HUDEP-2 (cell line): Measurements from ENCODE around the gene GZMB.
"Not testable (repeated sequence)": the region's sequence is repeated elsewhere in the genome, so short reads cannot be mapped to it uniquely, and the experiment has no call there.

Source experiments
- DNase-seq, 76 experiments: peaks; one replicate each; lab custom pipeline; 2025; ENCODE audit not compliant: unreplicated experiment in 76 of 76; lab: John Stamatoyannopoulos, UW

The GZMB gene

DNA sequence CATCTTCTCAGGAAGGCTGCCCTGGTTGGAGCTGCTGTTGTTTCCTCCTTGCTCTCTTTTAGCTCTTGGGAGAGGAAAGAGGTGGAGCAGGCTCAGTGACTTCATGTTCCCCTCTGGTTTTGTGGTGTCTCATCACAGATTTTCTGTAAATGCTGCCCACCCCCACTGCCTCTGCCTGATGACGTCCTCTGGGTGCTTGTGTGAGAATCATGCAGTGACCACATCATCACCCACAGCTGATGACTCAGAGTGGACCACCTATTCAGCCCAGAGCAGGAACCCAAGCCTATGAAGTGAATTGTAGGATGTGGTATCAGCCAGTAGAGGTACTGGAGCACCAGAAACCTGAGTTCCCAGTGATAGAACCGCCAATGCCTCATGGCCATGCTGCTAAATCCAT, at the start of gene GZMB:
Gene GZMB, minus strand, starts transcription at position 33 of the 400 bp plus-strand sequence. Its CDS starts 30 bp downstream, at position 3.
- no peak for DNase-seq

DNA sequence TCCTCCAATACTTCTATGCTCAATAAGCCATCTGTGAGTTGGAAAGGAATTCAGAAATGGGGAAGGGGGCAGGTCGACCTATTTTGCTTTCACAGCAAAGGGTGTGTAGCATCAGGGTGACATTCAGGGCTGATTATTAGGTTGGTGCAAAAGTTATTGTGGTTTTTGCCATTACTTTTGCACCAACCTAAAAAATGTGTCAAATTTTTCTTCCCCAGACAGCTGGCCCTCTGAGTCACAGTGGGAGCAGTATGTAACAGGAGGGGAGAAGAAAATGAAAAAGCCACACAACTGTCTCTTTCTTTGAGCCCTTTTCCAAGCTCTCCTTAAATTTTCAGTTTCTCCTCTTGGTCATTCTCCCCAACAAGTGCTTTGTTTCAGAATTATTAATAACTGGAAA, 47.1 kb upstream of the GZMB start:
- no peak for DNase-seq

- no peak for DNase-seq
Observed at GRCh38 chr14:24680516-24680915, 46.5 kb upstream of the GZMB start.

GRCh38 chr14:24679248-24679961, 45.4 kb upstream of the GZMB start:
- DNase-seq: no peak

GRCh38 chr14:24678801-24679247, 44.8 kb upstream of the GZMB start:
- peak in 73 of 76 experiments; percentile 9 to 86 (median 64) for DNase-seq

DNA sequence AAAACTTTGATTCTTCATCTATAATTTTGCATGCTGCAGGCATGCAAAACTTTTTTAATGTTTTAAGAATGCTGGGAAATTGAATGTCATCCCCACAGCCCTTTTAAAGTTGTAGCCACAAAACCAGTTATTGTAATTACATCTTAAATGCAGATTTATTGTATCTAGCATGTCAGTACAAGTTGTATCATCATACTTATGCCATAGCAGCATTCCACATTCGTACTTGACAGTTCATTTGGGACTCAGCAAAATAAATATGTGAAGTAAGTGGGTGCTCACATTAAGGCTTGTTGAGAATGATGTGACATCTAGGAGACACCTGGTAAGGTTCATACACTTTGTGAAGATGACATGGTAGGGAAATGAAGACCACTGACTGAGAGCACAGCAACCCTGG, 44.0 kb upstream of the GZMB start:
- no peak for DNase-seq

DNA sequence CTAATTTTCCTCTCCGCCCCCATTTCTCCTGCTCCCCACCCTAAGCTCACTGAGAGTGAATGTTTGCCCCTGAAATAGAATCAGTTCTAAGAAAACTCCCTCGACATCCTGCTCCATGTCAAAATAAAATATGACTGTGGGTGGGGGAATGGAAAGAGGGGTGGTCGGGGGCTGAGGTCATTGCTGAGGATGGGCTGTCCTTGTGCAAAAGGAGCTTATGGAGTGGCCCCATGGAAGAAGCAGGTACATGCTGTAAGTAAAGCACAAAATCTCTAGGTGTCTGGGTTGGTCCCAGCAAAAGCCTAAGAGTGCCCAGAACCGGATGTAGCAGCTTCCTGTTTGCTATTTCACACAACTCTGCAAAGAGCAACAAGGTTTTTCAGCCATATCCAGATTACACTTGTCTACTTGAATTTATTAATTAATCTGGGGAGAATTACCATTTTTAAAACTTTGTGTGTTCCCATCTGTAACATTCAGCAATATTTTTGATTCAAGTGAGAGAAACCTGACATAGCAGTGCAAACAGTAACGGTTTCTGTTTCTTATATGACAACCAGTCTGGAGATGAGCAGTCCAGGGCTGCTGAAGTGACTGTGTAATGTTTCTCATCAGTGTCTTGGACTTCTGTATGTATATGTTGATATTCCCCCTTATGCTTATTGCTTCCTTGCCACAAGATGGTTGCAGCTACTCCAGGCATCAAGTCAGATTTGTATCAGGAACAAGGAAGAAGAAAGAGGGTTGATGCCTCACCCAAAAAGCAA, 40.4 kb upstream of the GZMB start:
- DNase-seq: no peak

GRCh38 chr14:24673534-24674203, 39.7 kb upstream of the GZMB start:
- no peak for DNase-seq

GRCh38 chr14:24673059-24673458, 39.1 kb upstream of the GZMB start:
- DNase-seq: no peak

GRCh38 chr14:24670594-24670993, 36.6 kb upstream of the GZMB start:
- no peak for DNase-seq

- no peak for DNase-seq
Observed at GRCh38 chr14:24669651-24670050, 35.7 kb upstream of the GZMB start.

DNA sequence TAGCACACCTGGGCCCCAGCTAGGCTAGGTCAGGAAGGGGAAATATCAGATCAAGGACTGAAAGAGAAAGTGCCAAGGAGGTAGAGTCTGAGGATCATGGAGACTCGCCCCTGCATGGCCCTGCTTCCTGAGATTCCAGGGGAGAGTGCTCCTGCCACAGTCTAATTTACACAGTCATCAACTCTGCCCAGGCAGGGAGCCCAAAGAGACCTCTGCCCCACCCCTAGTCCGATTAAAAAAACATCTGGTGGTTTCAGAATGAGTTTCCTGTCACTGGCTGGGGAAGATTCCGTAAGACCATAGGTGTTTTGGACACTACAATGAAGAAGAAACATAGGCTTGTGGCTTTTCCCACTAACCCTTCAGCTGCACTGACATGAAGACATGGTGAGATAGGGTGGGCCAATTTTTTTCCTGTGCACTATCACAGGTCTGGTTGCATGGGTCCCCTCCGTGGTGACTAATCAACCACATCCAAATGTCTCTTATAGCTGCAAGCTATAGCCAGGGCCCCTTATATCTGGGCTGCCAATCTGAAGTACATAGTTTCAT, 31.5 kb upstream of the GZMB start:
- DNase-seq: peak in 8 of 76 experiments; percentile 8 to 27 (median 18)

DNA sequence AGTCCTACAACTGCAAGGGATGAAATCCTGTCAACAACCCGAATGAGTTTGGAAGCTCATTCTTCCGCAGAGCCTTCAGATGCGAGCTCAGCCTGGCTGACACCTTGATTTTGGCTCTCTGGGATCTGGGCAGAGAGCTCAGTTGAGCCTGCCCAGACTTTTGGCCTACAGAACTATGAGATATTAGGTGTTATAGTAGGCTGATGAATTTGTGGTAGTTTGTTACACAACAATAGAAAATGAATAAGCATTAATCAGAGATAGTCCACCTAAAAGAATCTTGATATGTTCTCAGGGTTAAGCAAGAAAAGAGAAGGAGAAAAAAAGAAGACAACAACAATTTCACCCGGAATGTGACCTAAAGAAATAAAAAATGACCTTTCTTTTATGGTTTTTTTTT, 30.4 kb upstream of the GZMB start:
- no peak for DNase-seq

GRCh38 chr14:24662753-24663152, 28.8 kb upstream of the GZMB start:
- no peak for DNase-seq

DNA sequence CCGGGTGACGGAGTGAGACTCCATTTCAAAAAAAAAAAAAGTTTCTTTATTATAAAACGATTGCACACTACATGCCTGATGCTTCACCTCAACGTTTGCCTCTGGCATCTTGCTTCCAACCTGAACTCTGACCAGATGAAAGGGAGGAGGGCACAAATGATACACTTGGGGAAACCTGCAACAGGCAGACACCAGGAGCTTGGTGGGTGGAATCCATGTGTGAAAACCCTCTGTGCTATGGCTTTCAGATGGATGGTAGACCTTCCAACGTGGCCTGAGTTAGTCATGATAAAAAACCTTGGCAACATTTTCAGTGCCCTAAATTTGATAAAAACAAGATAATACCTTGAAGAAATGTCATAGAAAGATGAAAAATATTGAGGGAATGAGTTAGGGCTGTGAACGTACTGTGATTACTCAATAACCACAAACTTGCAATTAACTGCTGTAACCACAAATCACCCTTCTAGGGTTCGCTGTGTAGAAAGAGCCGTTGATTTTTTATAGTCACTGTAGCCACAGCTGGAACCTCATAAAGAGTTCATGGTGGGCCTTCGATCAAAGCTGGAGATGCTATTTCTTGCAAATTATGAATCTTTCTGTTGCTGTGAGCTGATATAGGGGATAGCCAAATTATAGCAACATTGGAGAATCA, 26.1 kb upstream of the GZMB start:
- no peak for DNase-seq

DNA sequence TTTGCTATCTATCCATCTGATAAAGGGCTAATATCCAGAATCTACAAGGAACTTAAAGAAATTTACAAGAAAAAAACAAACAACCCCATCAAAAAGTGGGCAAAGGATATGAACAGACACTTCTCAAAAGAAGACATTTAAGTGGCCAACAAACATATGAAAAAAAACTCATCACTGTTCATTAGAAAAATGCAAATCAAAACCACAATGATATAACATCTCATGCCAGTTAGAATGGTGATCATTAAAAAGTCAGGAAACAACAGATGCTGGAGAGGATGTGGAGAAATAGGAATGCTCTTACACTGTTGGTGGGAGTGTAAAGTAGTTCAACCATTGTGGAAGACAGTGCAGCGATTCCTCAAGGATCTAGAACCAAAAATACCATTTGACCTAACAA, 14.4 kb upstream of the GZMB start:
- not testable (repeated sequence) for DNase-seq

DNA sequence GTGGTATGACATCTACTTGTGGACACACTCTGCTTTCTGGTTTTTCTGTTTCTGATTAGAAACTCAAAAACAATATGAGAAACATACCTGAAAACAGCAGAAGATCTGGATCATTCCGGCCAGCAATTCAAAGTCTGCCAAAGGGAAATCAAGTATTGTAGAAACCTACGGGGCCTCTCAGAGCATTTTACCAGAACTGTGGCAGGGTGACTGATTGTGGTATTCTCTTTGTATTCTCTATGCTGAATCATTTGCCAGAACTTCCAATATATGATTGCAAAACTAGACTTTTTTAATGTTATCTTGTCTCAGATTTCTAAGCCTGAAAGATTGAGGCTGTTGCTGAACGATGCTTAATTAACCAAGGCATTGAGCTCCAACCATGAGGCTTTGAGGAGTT, 5.9 kb upstream of the GZMB start:
- DNase-seq: no peak

GRCh38 chr14:24639270-24639669, 5.3 kb upstream of the GZMB start:
- DNase-seq: no peak

GRCh38 chr14:24633353-24633752, 637 bp downstream of the GZMB start:
- no peak for DNase-seq

DNA sequence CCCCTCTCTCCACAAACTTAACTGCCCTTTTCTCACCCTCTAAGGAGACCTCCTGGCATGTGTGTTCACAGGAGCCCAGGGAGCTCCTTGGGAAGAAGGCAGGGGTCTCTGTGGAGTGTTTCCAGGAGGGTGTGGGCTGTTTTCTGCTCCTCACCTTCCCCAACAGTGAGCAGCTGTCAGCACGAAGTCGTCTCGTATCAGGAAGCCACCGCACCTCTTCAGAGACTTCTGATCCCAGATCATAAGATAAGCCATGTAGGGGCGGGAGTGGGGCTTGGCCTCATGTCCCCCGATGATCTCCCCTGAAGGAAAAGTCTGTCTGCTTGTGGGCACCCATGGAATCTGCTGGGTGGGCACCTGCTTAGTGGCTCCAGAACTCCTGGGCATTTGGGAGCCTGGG, 1.2 kb downstream of the GZMB start:
- DNase-seq: no peak

GRCh38 chr14:24632336-24632735, 1.7 kb downstream of the GZMB start:
- no peak for DNase-seq
